Stimulated activated CD8-positive, alpha-beta memory T cell treated with anti-CD3 and anti-CD28 coated beads, Interleukin-12 subunit alpha, Interleukin-12 subunit beta, amount 100 ng/mL, for 24 hours (primary cell): Measurements from ENCODE around the gene RAB40C.

Source experiments
- DNase-seq: peaks from one replicate; pipeline ENCODE4 v3.0.0-alpha.2; 2020; ENCODE audit errors: extremely low read depth

RAB40C gene

DNA sequence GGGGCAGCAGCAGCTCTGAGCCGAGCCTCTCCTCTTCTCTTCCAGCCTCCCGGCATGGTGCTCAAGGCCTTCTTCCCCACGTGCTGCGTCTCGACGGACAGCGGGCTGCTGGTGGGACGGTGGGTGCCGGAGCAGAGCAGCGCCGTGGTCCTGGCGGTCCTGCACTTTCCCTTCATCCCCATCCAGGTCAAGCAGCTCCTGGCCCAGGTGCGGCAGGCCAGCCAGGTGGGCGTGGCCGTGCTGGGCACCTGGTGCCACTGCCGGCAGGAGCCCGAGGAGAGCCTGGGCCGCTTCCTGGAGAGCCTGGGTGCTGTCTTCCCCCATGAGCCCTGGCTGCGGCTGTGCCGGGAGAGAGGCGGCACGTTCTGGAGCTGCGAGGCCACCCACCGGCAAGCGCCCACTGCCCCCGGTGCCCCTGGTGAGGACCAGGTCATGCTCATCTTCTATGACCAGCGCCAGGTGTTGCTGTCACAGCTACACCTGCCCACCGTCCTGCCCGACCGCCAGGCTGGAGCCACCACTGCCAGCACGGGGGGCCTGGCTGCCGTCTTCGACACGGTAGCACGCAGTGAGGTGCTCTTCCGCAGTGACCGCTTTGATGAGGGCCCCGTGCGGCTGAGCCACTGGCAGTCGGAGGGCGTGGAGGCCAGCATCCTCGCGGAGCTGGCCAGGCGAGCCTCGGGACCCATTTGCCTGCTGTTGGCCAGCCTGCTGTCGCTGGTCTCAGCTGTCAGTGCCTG, 15.7 kb upstream of the RAB40C start:
- no peak for DNase-seq

DNA sequence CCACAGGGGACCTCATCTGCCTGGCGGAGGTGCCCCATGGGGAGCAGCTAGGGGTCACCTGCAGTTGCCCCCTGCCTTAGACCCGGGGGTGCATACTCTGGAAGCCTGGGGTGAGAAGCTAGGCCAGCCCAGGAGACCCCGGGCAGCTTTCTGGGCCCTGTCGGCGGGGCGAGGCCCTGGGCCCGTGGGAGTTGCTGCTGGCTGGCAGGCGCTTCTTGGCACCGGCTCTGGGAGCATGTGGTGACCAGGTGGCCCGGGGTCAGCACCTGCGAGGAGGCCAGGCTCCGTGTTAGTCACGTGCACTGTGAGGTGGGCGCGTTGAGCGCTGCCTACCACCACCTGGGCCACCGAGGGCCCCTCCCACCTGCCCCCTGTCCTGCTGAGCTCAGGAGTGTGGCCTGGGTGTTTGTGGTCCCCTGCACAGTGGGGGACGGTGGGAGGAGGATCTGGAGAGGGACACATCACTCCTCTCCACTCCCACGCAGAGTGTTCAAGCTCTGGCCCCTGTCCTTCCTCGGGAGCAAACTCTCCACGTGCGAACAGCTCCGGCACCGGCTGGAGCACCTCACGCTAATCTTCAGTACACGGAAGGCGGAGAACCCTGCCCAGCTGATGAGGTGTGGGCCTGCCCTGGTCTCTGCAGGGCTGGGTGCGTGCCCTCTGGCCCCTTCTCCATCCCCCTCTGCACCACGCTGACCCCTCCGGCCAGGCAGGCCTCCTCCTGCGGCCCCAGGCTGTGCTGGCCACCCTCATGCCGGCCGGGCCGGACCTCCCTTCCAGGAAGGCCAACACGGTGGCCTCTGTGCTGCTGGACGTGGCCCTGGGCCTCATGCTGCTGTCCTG, 14.3 kb upstream of the RAB40C start:
- no peak for DNase-seq

DNA sequence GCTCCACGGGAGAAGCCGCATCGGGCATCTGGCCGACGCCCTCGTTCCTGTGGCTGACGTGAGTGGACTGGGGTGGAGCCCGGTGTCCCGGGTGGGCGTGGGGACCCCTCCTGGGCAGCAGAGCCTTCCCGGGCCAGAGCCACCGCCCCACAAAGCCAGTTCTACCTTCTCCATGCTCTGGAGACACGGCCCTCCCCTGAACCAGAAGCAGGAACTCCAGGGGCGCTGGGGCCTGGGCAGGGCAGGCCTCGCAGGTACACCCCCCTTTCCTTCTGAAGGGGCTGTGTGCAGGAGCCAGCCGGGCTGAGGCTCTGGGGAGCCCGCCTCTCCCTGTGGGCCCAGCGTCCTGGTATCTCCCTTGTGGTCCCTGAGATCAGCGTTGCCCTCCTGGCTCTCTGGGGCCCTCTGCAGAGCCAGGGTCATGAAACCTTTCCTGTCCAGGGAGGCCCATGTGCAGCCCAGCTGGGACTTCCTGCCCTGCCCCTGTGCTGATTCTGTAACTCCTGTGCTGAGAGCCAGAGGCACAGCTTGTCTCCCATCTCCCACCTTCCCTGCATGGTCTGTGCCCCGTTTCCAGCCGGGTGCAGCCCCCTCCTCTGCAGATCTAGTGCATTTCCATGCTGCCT, 13.6 kb upstream of the RAB40C start:
- DNase-seq: no peak

GRCh38 chr16:576823-577201, 13.1 kb upstream of the RAB40C start:
- no peak for DNase-seq

DNA sequence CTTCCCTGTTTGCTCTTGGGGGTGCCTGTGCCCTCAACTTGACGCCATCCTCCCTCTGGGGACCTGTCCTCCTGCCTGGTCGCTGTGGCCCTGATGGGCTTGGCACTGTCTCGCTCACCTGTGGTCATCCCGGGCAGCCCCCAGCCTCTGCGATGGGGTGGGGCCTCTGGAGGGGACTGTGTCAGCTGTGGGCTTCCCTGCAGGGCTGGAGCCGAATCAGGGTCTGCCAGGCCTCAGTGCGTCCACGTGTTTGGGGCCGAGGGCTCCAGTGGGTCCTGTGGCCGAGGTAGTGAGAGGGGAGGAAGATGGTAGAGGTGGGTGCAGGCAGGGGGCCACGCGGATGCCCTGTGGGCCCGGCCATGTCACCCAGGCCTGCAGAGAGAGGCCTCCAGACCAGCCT, 12.1 kb upstream of the RAB40C start:
- no peak for DNase-seq

- DNase-seq: no peak
Measured at GRCh38 chr16:578232-578869, 11.5 kb upstream of the RAB40C start.

GRCh38 chr16:578870-579405, 10.9 kb upstream of the RAB40C start:
- DNase-seq: no peak

GRCh38 chr16:580141-580945, 9.5 kb upstream of the RAB40C start:
- no peak for DNase-seq

DNA sequence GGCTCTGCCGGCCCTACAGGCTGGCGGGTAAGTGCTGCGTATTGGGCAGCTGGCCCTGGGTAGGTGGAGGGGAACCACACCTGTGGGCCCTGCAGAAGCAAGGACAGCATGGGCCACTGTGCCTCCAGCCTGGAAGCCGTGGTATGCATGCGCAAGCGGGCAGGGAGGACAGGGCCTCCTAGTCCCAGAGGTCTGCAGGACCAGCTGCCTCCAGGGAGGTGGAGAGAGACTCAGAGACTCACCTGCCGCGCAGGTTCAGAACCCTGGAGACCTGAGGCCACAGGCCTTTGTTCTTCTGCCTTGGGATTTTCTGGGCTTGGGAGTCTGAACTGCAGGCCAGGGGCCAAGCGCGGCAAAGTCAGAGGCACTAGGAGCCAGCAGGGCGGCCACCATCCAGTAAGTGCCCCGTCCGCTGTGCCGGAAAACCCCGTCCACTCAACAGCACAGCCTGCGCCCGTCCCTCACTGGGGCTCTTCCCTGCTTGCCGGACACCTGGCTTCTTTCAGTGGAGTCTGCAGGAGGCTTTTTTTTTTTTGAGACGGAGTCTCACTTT, 8.8 kb upstream of the RAB40C start:
- DNase-seq: no peak

DNA sequence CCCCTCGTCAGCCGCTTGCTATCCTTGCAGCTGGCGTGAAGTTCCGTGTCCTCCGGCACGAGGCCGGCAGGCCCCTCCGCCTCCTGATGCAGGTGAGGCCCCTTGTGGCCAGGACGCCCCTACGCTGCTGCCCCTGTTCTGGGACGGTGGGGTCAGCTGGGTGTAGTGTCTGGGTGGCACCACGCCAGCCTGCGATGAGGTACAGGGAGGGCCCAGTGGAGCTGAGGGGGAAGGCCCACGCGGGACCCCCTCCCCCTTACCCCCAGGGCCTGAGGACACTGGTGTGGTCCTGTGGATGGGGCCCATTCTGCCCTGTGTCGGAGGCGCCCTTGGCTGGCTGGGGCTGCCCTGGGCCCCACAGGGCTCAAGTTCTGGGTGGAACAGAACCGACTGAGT, 7.7 kb upstream of the RAB40C start:
- DNase-seq: no peak

DNA sequence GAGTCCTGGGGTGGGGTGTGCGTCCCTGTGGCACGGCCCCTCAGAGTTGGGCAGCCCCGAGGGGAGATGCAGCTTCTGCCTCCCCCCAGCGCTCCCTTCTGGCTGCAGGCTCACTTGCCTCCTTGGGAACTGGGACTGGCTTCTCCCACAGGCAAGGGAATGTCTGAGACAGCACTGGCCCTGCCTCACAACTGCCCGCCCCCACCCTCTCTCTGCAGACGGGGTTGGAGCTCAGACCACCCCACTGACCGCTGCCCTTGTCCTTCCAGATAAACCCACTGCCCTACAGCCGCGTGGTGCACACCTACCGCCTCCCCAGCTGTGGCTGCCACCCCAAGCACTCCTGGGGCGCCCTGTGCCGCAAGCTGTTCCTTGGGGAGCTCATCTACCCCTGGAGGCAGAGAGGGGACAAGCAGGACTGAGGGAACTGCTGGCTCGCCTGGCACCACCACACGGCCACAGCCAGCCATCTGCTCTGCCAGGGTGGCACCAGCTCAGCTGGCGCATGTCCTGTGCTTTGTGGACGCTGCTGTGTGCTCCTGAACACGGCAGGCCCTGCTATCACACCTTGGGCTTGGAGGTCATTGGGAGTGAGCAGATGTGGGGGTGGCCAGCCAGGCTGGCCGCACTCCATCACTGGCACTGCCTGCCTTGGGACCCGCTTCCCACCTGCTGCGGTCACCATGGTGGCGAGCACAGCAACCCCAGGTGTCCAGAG, 7.1 kb upstream of the RAB40C start:
- DNase-seq: no peak

- no peak for DNase-seq
Measured at GRCh38 chr16:583470-583814, 6.4 kb upstream of the RAB40C start.

GRCh38 chr16:583815-584591, 5.9 kb upstream of the RAB40C start:
- no peak for DNase-seq

- no peak for DNase-seq
Measured at GRCh38 chr16:585351-585750, 4.5 kb upstream of the RAB40C start.

DNA sequence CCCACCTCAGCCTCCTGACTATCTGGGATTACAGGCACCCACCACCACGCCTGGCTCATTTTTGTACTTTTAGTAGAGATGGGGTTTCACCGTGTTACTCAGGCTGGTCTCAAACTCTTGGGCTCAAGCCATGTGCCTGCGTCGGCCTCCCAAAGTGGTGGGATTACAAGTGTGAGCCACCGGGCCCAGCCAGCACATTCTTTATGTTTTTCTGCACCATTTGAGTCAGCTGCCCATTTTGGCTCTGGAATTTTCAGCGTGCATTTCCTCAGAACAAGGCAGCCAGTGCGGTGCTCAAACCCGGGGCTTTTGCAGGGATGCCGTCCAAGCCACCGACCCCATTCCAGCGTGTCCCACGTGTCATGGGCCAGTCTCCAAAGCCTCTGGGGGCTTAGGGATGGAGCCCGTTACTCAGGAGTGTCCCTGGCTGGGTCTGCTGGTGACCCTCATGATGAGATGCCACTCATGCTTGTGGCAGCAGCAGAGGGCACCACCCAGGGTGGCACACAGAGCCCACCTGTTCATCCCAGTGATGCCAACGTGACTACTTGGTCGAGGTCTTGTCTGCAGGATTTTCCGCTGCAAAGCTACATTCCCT, 3.7 kb upstream of the RAB40C start:
- DNase-seq: no peak

DNA sequence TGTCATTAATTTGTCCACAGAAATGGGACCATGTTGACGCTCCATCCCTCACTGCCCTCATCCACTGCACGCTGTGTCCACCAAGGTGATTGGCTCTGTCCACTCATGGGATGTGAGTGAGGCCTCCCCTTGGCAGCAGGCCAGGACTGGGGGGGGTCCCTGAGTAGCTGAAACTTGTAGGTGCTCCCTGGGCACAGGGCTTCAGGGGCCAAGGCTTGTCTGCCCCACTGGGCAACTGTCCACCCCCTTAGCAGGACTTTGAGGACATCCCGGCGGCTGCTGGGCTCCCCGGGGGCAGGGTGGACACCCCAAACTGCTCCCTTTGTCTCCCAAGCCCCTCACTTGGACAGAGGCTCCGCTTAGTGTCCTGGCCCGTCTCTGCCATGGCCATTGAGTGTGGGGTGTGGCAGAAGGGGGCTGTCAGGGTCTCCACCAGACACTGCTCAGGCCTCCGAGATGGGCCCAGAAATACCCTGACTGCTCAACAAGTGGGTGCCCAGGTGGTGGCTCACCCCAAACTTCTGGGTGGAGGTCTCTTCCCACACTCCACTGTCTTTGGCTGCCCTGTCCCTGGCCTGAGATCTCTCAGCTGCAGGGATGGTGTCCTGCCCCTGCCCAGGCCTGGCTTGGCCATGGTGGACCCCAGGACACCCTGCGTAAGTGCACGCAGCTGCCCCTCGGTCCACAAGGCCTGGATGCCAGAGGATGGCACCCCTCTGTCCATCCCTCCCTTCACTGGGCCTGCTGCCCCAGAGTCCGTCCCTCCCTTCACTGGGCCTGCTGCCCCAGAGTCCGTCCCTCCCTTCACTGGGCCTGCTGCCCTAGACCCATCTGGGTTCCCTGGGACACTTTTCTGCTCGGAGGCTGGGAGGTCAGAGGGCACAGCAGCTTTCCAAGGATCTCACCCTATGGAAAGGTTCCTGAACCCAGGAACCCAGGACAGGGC, 2.9 kb upstream of the RAB40C start:
- DNase-seq: no peak

DNA sequence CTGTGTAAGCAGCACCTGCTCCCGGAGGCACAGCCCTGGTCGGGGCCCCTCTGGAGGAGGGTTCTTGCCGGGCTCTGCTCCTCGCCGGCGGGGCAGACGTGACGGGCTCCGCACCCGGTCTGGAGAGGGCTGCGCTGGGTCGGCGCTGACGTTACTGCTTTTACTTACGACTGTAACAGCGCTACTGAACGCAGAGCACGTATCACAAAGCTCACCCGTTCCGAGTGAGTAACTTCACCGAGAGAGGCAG, 1.3 kb upstream of the RAB40C start:
- DNase-seq: no peak

- DNase-seq: peak; percentile 91
Measured at GRCh38 chr16:588889-589657, 793 bp upstream of the RAB40C start.
